Endothelial cell (in vitro differentiated cells): ENCODE measurements around the gene CLK1. TPM values are rescaled to one million over a fixed set of nuclear protein-coding genes. Genes with fewer than 3 reads are reported as not detected.

Experiments
- DNase-seq: peaks from one replicate; pipeline ENCODE4 v3.0.0; 2021; ENCODE audit warnings: low spot score
- H3K27ac Mint-ChIP-seq: one replicate; pipeline ENCODE4 v1.8.0; 2021; ENCODE audit warnings: mixed read lengths, inconsistent platforms; ENCODE audit not compliant: unreplicated experiment
- H3K27me3 Mint-ChIP-seq: one replicate; pipeline ENCODE4 v1.8.0; 2021; ENCODE audit warnings: mild to moderate bottlenecking, moderate library complexity, mixed read lengths, inconsistent platforms; ENCODE audit not compliant: unreplicated experiment
- H3K36me3 Mint-ChIP-seq: one replicate; pipeline ENCODE4 v1.8.0; 2021; ENCODE audit warnings: mild to moderate bottlenecking, low read depth, mixed read lengths, inconsistent platforms; ENCODE audit not compliant: unreplicated experiment
- H3K4me1 Mint-ChIP-seq: one replicate; pipeline ENCODE4 v1.8.0; 2021; ENCODE audit warnings: mild to moderate bottlenecking, mixed read lengths, inconsistent platforms; ENCODE audit not compliant: unreplicated experiment
- H3K4me3 Mint-ChIP-seq: one replicate; pipeline ENCODE4 v1.8.0; 2021; ENCODE audit warnings: mild to moderate bottlenecking, mixed read lengths, inconsistent platforms; ENCODE audit not compliant: unreplicated experiment
- H3K9me3 Mint-ChIP-seq: one replicate; pipeline ENCODE4 v1.8.0; 2021; ENCODE audit warnings: mixed read lengths, inconsistent platforms; ENCODE audit not compliant: unreplicated experiment
- total RNA-seq: library from RNA; stranded (reverse); fragmentation: NEBNext Ultra II Directional; extraction: Animal tissue kit (Norgen Biotek cat#: 25700); gene quantifications from one replicate; pipeline ENCODE4 v1.2.1, GENCODE V29; 2021; ENCODE audit not compliant: unreplicated experiment
- TF ChIP-seq, protein P1 (sequence below): fragments of 200-600 bp; sonication (generic); IDR thresholded peaks from one replicate; pipeline ENCODE4 v1.5.0; 2021; ENCODE audit warnings: antibody characterized with exemption; ENCODE audit not compliant: unreplicated experiment

CLK1 gene
- total RNA-seq, 1 donor from 2014 or later = 92.6 TPM

DNA sequence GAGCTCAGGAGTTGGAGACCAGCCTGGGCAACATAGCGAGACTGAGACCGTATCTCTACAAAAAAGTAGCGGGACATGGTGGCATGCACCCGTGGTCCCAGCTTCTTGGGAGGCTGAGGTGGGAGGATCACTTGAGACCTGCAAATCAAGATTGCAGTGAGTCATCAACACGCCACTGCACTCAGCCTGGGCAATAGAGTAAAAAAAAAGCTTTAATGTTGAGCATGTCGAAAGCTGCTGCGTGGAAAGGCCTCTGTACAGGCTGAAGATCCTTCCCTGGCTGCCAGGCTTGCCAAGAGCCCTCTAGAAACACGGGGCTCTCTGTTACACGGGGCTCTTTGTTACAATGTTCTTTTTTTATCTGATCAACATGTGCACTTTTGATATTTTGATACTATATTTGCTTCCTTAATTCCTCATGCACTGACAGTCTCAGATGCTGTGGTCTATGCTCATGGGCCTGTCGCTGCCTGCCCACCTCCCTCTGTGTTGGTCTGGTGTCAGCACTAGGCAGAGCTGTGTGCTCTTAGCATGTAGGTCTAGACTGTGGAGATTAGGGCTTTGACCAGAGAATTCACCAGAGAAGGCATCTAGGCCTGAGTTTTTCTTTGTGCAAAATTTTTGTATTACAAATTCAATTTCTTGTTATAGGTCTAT lies 18.7 kb downstream of the CLK1 start:
- H3K9me3 Mint-ChIP-seq = no peaks in the 10 kb centered on the region
- no peak overlapping the region for H3K4me3 Mint-ChIP-seq
- no peak for DNase-seq
- H3K36me3 Mint-ChIP-seq = no peaks in the 10 kb centered on the region
- H3K27ac Mint-ChIP-seq = no peak overlapping the region
- TF ChIP-seq, protein P1, sequence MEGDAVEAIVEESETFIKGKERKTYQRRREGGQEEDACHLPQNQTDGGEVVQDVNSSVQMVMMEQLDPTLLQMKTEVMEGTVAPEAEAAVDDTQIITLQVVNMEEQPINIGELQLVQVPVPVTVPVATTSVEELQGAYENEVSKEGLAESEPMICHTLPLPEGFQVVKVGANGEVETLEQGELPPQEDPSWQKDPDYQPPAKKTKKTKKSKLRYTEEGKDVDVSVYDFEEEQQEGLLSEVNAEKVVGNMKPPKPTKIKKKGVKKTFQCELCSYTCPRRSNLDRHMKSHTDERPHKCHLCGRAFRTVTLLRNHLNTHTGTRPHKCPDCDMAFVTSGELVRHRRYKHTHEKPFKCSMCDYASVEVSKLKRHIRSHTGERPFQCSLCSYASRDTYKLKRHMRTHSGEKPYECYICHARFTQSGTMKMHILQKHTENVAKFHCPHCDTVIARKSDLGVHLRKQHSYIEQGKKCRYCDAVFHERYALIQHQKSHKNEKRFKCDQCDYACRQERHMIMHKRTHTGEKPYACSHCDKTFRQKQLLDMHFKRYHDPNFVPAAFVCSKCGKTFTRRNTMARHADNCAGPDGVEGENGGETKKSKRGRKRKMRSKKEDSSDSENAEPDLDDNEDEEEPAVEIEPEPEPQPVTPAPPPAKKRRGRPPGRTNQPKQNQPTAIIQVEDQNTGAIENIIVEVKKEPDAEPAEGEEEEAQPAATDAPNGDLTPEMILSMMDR = no peak
- H3K4me1 Mint-ChIP-seq = no peaks in the 10 kb centered on the region
- no peaks in the 10 kb centered on the region for H3K27me3 Mint-ChIP-seq

DNA sequence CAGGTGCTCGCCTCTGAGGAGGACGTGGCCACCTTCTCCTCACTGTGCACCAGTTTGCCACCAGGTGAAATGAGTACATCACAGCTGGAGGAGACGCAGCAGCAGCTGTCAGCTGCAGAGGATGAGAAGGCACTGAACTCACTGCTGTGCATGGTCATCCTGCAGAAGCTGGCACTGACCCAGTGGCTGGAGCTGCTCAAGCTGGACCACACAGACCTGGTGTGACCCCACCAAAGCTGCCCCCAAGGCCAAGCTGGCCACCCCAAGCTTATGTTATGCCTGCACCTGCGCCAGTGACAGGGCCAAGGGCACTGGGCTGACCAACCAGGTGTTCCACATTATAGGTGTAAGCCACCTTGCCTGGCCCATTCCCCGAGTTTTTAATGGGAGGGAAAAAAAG lies 19.3 kb downstream of the CLK1 start:
- H3K27me3 Mint-ChIP-seq = no peaks in the 10 kb centered on the region
- TF ChIP-seq, protein P1 = no peak
- no peak overlapping the region for H3K27ac Mint-ChIP-seq
- H3K9me3 Mint-ChIP-seq = no peaks in the 10 kb centered on the region
- no peak overlapping the region for H3K4me3 Mint-ChIP-seq
- no peak for DNase-seq
- H3K36me3 Mint-ChIP-seq = no peaks in the 10 kb centered on the region
- no peaks in the 10 kb centered on the region for H3K4me1 Mint-ChIP-seq

DNA sequence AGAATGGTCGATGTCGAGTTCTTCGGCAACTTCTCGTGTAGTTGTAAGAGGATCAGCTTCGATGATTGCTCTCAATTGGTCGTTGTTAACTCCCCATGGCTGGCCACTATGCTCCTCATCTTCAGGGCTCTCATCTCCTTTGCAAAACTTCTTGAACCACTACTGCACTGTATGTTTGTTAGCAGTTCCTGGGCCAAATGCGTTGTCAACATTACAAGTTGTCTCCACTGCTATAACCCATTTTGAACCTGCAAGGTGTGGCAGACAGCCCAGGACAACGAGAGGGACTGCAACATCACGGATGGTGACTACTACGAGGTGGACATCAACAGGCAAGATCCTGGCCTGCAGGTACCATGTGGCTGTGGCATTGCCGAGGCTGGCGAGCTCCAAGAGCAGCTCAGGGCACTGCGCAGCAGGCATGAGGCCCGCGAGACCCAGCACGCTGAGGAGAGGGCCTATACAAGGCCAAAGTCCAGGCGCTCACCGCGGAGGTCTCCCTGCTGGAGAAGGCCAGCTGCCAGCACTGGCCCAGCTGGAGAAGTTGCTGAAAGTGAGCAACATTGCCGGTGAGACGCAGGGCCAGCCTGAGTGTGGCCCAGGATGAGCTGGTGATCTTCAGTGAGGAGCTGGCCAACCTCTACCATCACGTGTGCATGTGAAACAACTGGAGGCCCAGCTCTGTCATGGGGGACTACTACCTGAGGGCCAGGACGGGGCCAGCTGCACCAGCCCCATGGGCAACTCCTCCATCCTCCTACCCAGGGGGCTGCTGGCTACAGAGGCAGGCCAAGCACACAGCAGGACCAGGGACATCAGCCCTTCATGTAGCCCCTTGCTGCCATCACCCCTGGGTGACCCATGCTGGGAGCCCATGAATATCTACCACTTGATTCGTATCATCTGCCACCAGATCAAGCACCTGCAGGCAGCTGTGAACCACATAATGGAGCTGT lies 20.2 kb downstream of the CLK1 start:
- TF ChIP-seq, protein P1 = no peak
- Mint-ChIP-seq H3K4me3 (no peak overlapping the region), H3K36me3 (no peaks in the 10 kb centered on the region), H3K4me1 (no peaks in the 10 kb centered on the region), H3K9me3 (no peaks in the 10 kb centered on the region), H3K27ac (no peak overlapping the region), H3K27me3 (no peaks in the 10 kb centered on the region)
- DNase-seq = no peak

DNA sequence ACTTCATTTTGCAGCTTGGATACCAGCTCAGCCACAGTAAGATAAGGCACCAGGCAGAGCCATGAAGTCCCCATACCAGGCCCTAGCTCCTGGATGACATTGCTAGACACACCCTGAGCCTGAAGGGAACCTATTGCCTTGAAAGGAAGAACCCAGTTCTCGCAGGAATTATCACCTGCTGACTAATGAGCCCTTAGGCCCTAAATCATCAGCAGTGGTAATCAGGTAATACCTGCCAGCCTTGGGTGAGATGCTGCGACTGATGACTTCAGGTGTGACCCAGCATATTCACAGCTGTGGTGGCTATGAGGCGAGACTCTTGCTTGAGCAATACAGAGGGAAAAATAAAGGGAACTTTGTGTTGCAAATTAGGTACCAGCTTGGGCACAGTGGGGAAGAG lies 24.9 kb downstream of the CLK1 start:
- no peaks in the 10 kb centered on the region for H3K4me1 Mint-ChIP-seq
- TF ChIP-seq, protein P1 = no peak
- H3K36me3 Mint-ChIP-seq = peaks cover 5% of the 10 kb centered on the region
- no peak overlapping the region for H3K4me3 Mint-ChIP-seq
- DNase-seq = no peak
- H3K9me3 Mint-ChIP-seq = no peaks in the 10 kb centered on the region
- H3K27me3 Mint-ChIP-seq = no peaks in the 10 kb centered on the region
- no peak overlapping the region for H3K27ac Mint-ChIP-seq

DNA sequence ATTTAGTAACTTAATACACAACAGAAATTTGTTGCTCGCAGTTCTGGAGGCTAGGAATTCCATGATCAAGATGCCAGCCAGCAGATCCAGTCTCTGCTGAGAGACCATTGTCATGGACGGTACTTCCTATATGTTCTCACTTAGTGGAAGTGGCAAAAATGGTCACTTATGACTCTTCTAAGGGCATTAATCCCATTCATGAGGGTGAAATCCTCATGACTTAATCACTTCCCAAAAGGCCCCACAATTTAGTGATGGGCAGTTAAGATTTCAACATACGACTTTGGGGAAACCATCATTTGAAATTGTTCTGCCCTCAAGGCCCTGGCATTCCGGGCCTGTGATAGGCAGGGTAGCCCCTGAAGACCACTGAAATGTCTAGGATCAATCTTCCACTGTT lies 29.8 kb downstream of the CLK1 start:
- Mint-ChIP-seq H3K4me3 (no peak overlapping the region), H3K36me3 (peaks cover 5% of the 10 kb centered on the region), H3K4me1 (peaks cover 6% of the 10 kb centered on the region), H3K9me3 (no peaks in the 10 kb centered on the region), H3K27ac (no peak overlapping the region), H3K27me3 (peaks cover 2% of the 10 kb centered on the region)
- TF ChIP-seq, protein P1 = no peak
- DNase-seq = no peak
